ENCODE measurements around the gene TTC32.
"Not testable (repeated sequence)": the region's sequence is repeated elsewhere in the genome, so short reads cannot be mapped to it uniquely, and the experiment has no call there.

The TTC32 gene

DNA sequence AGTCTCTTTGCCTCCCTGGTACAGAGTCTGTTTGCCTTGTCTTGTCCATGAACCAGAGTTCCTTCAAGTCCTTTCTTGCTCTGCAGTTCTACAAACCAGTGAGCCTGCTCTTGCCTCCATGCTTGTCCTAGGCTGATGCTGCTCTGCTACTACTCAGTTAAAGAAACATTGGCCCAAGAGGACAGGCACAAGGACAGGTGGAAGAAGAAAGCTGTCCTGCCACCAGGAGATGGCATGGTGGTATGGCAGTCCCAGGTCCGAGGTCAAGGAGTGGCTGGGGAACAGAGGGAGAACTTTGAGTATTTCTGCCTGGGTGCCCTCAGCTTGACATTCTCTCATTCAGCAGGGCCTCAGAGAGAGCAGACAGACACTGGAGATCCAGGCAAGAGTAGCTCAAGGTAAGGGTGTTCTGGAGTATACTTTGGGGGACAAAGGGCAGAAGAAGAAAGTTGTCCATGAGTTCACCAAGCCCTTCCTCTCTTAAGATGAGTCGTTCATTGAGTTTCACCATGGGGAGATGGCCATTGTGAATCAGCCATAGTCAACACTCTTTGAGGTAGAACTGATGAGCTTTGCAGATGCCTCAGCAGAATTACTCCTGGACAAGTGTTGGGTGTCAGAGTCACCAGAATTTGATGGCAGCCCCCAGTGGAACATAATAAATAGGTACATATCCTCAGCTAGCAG, 20.4 kb downstream of the TTC32 start:
- Histone ChIP-seq H3K36me3 (ENCODE audit: control insufficient read depth, insufficient read depth, low read length) (no peaks in the 10 kb centered on the region), H3K27me3 (ENCODE audit: control insufficient read depth, insufficient read depth, low read length) (no peaks in the 10 kb centered on the region), H3K4me3 (ENCODE audit: low read length) (no peak overlapping the region), H3K9ac (ENCODE audit: low read length) (no peak overlapping the region), H3K4me1 (ENCODE audit: control insufficient read depth, insufficient read depth, low read length) (no peaks in the 10 kb centered on the region), H3K9me3 (ENCODE audit: control insufficient read depth, low read length) (no peaks in the 10 kb centered on the region)

DNA sequence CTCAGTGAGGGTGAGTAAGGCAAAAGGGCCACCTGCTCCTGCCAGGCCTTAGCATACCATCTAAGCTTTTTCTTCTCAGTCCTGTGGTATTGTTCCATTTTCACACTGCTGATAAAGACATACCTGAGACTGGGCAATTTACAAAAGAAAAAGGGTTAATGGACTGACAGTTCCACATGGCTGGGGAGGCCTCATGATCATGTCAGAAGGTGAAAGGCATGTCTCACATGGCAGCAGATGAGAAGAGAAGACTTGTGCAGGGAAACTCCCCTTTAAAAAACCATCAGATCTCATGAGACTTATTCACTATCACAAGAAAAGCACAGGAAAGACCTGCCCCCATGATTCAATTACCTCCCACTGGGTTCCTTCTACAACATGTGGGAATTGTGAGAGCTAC, 21.6 kb downstream of the TTC32 start:
- not testable (repeated sequence) for H3K4me1 ChIP-seq (ENCODE audit: control insufficient read depth, insufficient read depth, low read length); H3K9ac ChIP-seq (ENCODE audit: low read length); H3K27me3 ChIP-seq (ENCODE audit: control insufficient read depth, insufficient read depth, low read length); H3K9me3 ChIP-seq (ENCODE audit: control insufficient read depth, low read length); H3K4me3 ChIP-seq (ENCODE audit: low read length); H3K36me3 ChIP-seq (ENCODE audit: control insufficient read depth, insufficient read depth, low read length)

GRCh38 chr2:19879120-19879519, 22.7 kb downstream of the TTC32 start:
- Histone ChIP-seq H3K27me3 (ENCODE audit: control insufficient read depth, insufficient read depth, low read length) (no peaks in the 10 kb centered on the region), H3K9ac (ENCODE audit: low read length) (no peak overlapping the region), H3K4me1 (ENCODE audit: control insufficient read depth, insufficient read depth, low read length) (no peaks in the 10 kb centered on the region), H3K4me3 (ENCODE audit: low read length) (no peak overlapping the region), H3K9me3 (ENCODE audit: control insufficient read depth, low read length) (no peaks in the 10 kb centered on the region), H3K36me3 (ENCODE audit: control insufficient read depth, insufficient read depth, low read length) (no peaks in the 10 kb centered on the region)

GRCh38 chr2:19878268-19879046, 23.3 kb downstream of the TTC32 start:
- Histone ChIP-seq H3K9me3 (ENCODE audit: control insufficient read depth, low read length) (no peaks in the 10 kb centered on the region), H3K9ac (ENCODE audit: low read length) (no peak overlapping the region), H3K27me3 (ENCODE audit: control insufficient read depth, insufficient read depth, low read length) (no peaks in the 10 kb centered on the region), H3K36me3 (ENCODE audit: control insufficient read depth, insufficient read depth, low read length) (no peaks in the 10 kb centered on the region), H3K4me3 (ENCODE audit: low read length) (no peak overlapping the region), H3K4me1 (ENCODE audit: control insufficient read depth, insufficient read depth, low read length) (no peaks in the 10 kb centered on the region)

- H3K36me3 ChIP-seq (ENCODE audit: control insufficient read depth, insufficient read depth, low read length): no peaks in the 10 kb centered on the region
- no peaks in the 10 kb centered on the region for H3K4me1 ChIP-seq (ENCODE audit: control insufficient read depth, insufficient read depth, low read length)
- H3K4me3 ChIP-seq (ENCODE audit: low read length): no peak overlapping the region
- H3K9me3 ChIP-seq (ENCODE audit: control insufficient read depth, low read length): no peaks in the 10 kb centered on the region
- no peak overlapping the region for H3K9ac ChIP-seq (ENCODE audit: low read length)
- H3K27me3 ChIP-seq (ENCODE audit: control insufficient read depth, insufficient read depth, low read length): no peaks in the 10 kb centered on the region
These were observed 25.0 kb downstream of the TTC32 start for GRCh38 chr2:19876751-19877150.

DNA sequence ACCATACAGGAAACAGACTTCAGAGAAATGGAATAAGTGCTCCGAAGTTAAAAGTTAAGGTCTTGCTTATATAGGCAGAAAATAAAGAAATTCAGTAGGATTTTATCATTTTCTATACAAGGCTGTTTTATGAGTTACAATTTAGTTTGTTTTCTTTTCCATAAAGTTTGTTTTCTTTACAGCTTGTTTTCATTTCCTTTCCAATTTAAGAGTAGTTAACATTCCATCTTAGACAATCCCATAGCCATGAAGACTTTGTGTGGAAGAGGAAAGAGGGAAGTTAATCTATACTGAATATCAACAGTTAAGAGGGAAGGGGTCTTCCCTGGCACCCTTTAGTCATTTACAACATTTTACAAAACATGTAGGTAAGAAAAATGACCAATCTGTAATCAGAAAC, 26.5 kb downstream of the TTC32 start:
- Histone ChIP-seq H3K9ac (ENCODE audit: low read length) (no peak overlapping the region), H3K36me3 (ENCODE audit: control insufficient read depth, insufficient read depth, low read length) (no peaks in the 10 kb centered on the region), H3K4me3 (ENCODE audit: low read length) (no peak overlapping the region), H3K4me1 (ENCODE audit: control insufficient read depth, insufficient read depth, low read length) (no peaks in the 10 kb centered on the region), H3K9me3 (ENCODE audit: control insufficient read depth, low read length) (no peaks in the 10 kb centered on the region), H3K27me3 (ENCODE audit: control insufficient read depth, insufficient read depth, low read length) (no peaks in the 10 kb centered on the region)

DNA sequence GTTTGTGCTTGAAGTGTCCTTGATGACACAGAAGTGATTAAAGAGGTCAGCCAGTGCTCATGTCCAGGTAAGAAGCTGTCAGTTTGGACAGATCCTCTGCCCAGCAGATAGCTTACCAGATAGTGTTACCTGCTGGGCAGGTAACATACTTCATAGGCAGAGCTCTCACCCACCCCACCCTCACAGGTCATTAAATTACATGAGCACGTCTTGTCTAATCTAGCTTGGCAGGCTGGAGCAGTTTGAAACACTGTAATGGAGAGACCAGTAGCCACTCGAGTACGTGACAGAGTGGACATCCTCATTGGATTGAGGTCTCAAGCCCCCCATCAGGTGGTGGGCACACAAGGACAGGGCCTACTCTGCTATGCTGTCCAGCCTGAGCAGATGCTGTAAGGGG, 27.1 kb downstream of the TTC32 start:
- Histone ChIP-seq H3K4me1 (ENCODE audit: control insufficient read depth, insufficient read depth, low read length) (no peaks in the 10 kb centered on the region), H3K9me3 (ENCODE audit: control insufficient read depth, low read length) (no peaks in the 10 kb centered on the region), H3K9ac (ENCODE audit: low read length) (no peak overlapping the region), H3K27me3 (ENCODE audit: control insufficient read depth, insufficient read depth, low read length) (no peaks in the 10 kb centered on the region), H3K36me3 (ENCODE audit: control insufficient read depth, insufficient read depth, low read length) (no peaks in the 10 kb centered on the region), H3K4me3 (ENCODE audit: low read length) (no peak overlapping the region)

- Histone ChIP-seq H3K4me3 (ENCODE audit: low read length) (no peak overlapping the region), H3K9ac (ENCODE audit: low read length) (no peak overlapping the region), H3K4me1 (ENCODE audit: control insufficient read depth, insufficient read depth, low read length) (peaks cover 8% of the 10 kb centered on the region), H3K27me3 (ENCODE audit: control insufficient read depth, insufficient read depth, low read length) (peaks cover 16% of the 10 kb centered on the region), H3K36me3 (ENCODE audit: control insufficient read depth, insufficient read depth, low read length) (no peaks in the 10 kb centered on the region), H3K9me3 (ENCODE audit: control insufficient read depth, low read length) (no peaks in the 10 kb centered on the region)
These were observed 28.8 kb downstream of the TTC32 start for GRCh38 chr2:19873014-19873413.

DNA sequence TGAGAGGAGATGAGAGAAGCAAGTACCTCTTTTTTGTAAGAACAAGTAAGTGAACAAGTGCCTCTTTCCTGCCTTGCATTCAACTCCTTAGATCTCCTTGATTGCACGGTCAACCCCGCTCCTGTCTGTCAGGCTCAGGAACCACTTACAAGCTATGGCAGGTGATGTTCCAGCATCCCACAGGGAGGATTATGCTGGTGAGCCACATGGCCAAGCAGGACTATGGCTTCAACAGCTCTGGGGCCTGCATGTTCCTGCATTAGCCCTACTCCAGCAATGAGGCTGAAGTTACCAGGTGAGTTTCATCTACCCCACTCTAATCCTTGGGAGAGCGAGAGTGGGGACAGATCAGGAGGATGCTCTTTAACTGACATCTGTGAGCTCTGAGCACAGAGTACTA, 29.5 kb downstream of the TTC32 start:
- no peak overlapping the region for H3K4me3 ChIP-seq (ENCODE audit: low read length)
- no peaks in the 10 kb centered on the region for H3K36me3 ChIP-seq (ENCODE audit: control insufficient read depth, insufficient read depth, low read length)
- H3K27me3 ChIP-seq (ENCODE audit: control insufficient read depth, insufficient read depth, low read length): peaks cover 22% of the 10 kb centered on the region
- H3K9ac ChIP-seq (ENCODE audit: low read length): no peak overlapping the region
- peaks cover 8% of the 10 kb centered on the region for H3K4me1 ChIP-seq (ENCODE audit: control insufficient read depth, insufficient read depth, low read length)
- no peaks in the 10 kb centered on the region for H3K9me3 ChIP-seq (ENCODE audit: control insufficient read depth, low read length)

DNA sequence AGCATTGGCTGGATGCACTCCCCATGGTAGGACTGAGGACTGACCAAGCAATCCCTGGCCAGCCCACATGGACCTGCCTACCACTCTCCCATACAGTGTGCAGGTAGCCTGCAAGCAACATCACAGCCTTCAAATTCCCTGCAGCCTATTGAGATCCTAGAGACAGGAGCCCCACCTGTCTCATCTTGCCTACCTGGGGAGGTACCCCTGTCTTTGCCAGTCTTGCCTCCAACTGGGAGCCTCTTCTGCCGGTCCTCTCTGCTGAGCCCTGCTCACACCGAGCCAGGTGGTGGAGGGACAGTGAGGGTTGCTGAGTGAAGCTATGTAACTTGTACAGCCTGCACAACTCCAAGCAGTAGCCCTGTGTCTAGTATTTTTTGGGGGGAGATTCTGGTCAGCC, 29.9 kb downstream of the TTC32 start:
- no peaks in the 10 kb centered on the region for H3K36me3 ChIP-seq (ENCODE audit: control insufficient read depth, insufficient read depth, low read length)
- H3K9me3 ChIP-seq (ENCODE audit: control insufficient read depth, low read length): no peaks in the 10 kb centered on the region
- H3K4me1 ChIP-seq (ENCODE audit: control insufficient read depth, insufficient read depth, low read length): peaks cover 8% of the 10 kb centered on the region
- no peak overlapping the region for H3K4me3 ChIP-seq (ENCODE audit: low read length)
- no peak overlapping the region for H3K9ac ChIP-seq (ENCODE audit: low read length)
- H3K27me3 ChIP-seq (ENCODE audit: control insufficient read depth, insufficient read depth, low read length): peaks cover 24% of the 10 kb centered on the region

GRCh38 chr2:19870792-19871191, 31.0 kb downstream of the TTC32 start:
- Histone ChIP-seq H3K9me3 (ENCODE audit: control insufficient read depth, low read length) (no peaks in the 10 kb centered on the region), H3K4me3 (ENCODE audit: low read length) (no peak overlapping the region), H3K9ac (ENCODE audit: low read length) (no peak overlapping the region), H3K27me3 (ENCODE audit: control insufficient read depth, insufficient read depth, low read length) (peaks cover 24% of the 10 kb centered on the region), H3K4me1 (ENCODE audit: control insufficient read depth, insufficient read depth, low read length) (peaks cover 8% of the 10 kb centered on the region), H3K36me3 (ENCODE audit: control insufficient read depth, insufficient read depth, low read length) (no peaks in the 10 kb centered on the region)

- peak overlapping the region; percentile 49 for H3K9ac ChIP-seq (ENCODE audit: low read length)
- no peak overlapping the region for H3K4me3 ChIP-seq (ENCODE audit: low read length)
- peaks cover 27% of the 10 kb centered on the region for H3K27me3 ChIP-seq (ENCODE audit: control insufficient read depth, insufficient read depth, low read length)
- H3K36me3 ChIP-seq (ENCODE audit: control insufficient read depth, insufficient read depth, low read length): no peaks in the 10 kb centered on the region
- H3K4me1 ChIP-seq (ENCODE audit: control insufficient read depth, insufficient read depth, low read length): peaks cover 8% of the 10 kb centered on the region
- H3K9me3 ChIP-seq (ENCODE audit: control insufficient read depth, low read length): no peaks in the 10 kb centered on the region
These were observed 32.8 kb downstream of the TTC32 start for GRCh38 chr2:19868701-19869580.
